ENCODE measurements around the gene CEP128. TPM values are rescaled to one million over a fixed set of nuclear protein-coding genes. Genes with fewer than 3 reads are reported as not detected.

Gene CEP128
- polyA plus RNA-seq, 6 donors from 2014 or later: 1.5 to 5.1 (median 2.7) TPM

- Mint-ChIP-seq H3K36me3 (no peaks in the 10 kb centered on the region), H3K27me3 (peaks cover 0 to 39% (median 21%) of the 10 kb centered on the region in 3 donors), H3K27ac (no peak overlapping the region), H3K9me3 (no peaks in the 10 kb centered on the region), H3K4me3 (no peak overlapping the region), H3K4me1 (peaks cover 20 to 23% (median 20%) of the 10 kb centered on the region in 3 donors)
- ATAC-seq (ENCODE audit: low read depth in 2 of 2) (no peak), DNase-seq (no peak)
Measured at GRCh38 chr14:80944861-80945617, 3.5 kb upstream of the CEP128 start.

- DNase-seq: no peak
- Mint-ChIP-seq H3K36me3 (no peaks in the 10 kb centered on the region), H3K27ac (peak overlapping the region in 4 of 6 donors; percentile 2 to 91 (median 58)), H3K9me3 (no peaks in the 10 kb centered on the region), H3K4me3 (peak overlapping the region; percentile 80 to 94 (median 92)), H3K27me3 (peaks cover 0 to 21% (median 5%) of the 10 kb centered on the region in 3 donors), H3K4me1 (peaks cover 20 to 23% (median 20%) of the 10 kb centered on the region in 3 donors)
- ATAC-seq (ENCODE audit: low read depth in 2 of 2): peak; percentile 19 to 29
Measured at GRCh38 chr14:80942191-80942600, 658 bp upstream of the CEP128 start.

GRCh38 chr14:80940146-80940545 lies 1.4 kb downstream of the CEP128 start:
- no peak for DNase-seq
- H3K9me3 Mint-ChIP-seq: no peaks in the 10 kb centered on the region
- H3K4me1 Mint-ChIP-seq: peaks cover 20 to 23% (median 20%) of the 10 kb centered on the region in 3 donors
- H3K4me3 Mint-ChIP-seq: peak overlapping the region in 2 of 8 donors; percentile 72 to 94
- no peak for ATAC-seq (ENCODE audit: low read depth in 2 of 2)
- no peaks in the 10 kb centered on the region for H3K36me3 Mint-ChIP-seq
- no peak overlapping the region for H3K27ac Mint-ChIP-seq
- peaks cover 0 to 8% (median 0%) of the 10 kb centered on the region in 3 donors for H3K27me3 Mint-ChIP-seq

GRCh38 chr14:80933686-80934085 lies 7.9 kb downstream of the CEP128 start:
- DNase-seq: no peak
- no peak overlapping the region for H3K27ac Mint-ChIP-seq
- H3K9me3 Mint-ChIP-seq: peaks cover 0 to 10% (median 3%) of the 10 kb centered on the region in 7 donors
- H3K4me1 Mint-ChIP-seq: peaks cover 20 to 25% (median 23%) of the 10 kb centered on the region in 3 donors
- H3K27me3 Mint-ChIP-seq: peaks cover 7 to 8% (median 8%) of the 10 kb centered on the region in 3 donors
- H3K4me3 Mint-ChIP-seq: no peak overlapping the region
- no peak for ATAC-seq (ENCODE audit: low read depth in 2 of 2)
- H3K36me3 Mint-ChIP-seq: peaks cover under 1 to 3% of the 10 kb centered on the region in 2 donors

GRCh38 chr14:80933282-80933681 lies 8.3 kb downstream of the CEP128 start:
- Mint-ChIP-seq H3K9me3 (peaks cover 1 to 14% (median 7%) of the 10 kb centered on the region in 7 donors), H3K27ac (peak overlapping the region in 3 of 6 donors; percentile 16 to 49 (median 47)), H3K4me3 (no peak overlapping the region), H3K36me3 (peaks cover 5 to 7% of the 10 kb centered on the region in 2 donors), H3K27me3 (peaks cover 7 to 12% (median 8%) of the 10 kb centered on the region in 3 donors), H3K4me1 (peaks cover 20 to 25% (median 23%) of the 10 kb centered on the region in 3 donors)
- no peak for ATAC-seq (ENCODE audit: low read depth in 2 of 2)
- DNase-seq: no peak

GRCh38 chr14:80930836-80931389 lies 10.6 kb downstream of the CEP128 start:
- H3K36me3 Mint-ChIP-seq: peaks cover 13% of the 10 kb centered on the region in 2 donors
- peaks cover 7 to 18% (median 8%) of the 10 kb centered on the region in 3 donors for H3K27me3 Mint-ChIP-seq
- peak; percentile 90 to 92 for ATAC-seq (ENCODE audit: low read depth in 2 of 2)
- peaks cover 20 to 25% (median 23%) of the 10 kb centered on the region in 3 donors for H3K4me1 Mint-ChIP-seq
- H3K9me3 Mint-ChIP-seq: peaks cover 3 to 21% (median 14%) of the 10 kb centered on the region in 7 donors
- peak overlapping the region in 4 of 6 donors; percentile 5 to 39 (median 24) for H3K27ac Mint-ChIP-seq
- peak overlapping the region in 4 of 8 donors; percentile 21 to 67 (median 42) for H3K4me3 Mint-ChIP-seq
- DNase-seq: peak; percentile 64

- peak overlapping the region in 1 of 8 donors; percentile 38 for H3K4me3 Mint-ChIP-seq
- peaks cover 13 to 18% of the 10 kb centered on the region in 2 donors for H3K36me3 Mint-ChIP-seq
Measured at GRCh38 chr14:80930095-80930494, 11.4 kb downstream of the CEP128 start.

GRCh38 chr14:80927083-80927989 lies 14.2 kb downstream of the CEP128 start:
- Mint-ChIP-seq H3K27ac (no peak overlapping the region), H3K4me3 (peak overlapping the region in 1 of 8 donors; percentile 15), H3K27me3 (peaks cover 0 to 10% (median 3%) of the 10 kb centered on the region in 3 donors), H3K36me3 (peaks cover 25 to 33% of the 10 kb centered on the region in 2 donors), H3K9me3 (peaks cover 7 to 34% (median 23%) of the 10 kb centered on the region in 7 donors), H3K4me1 (peaks cover 12 to 21% (median 16%) of the 10 kb centered on the region in 3 donors)
- ATAC-seq (ENCODE audit: low read depth in 2 of 2) (no peak), DNase-seq (no peak)

More at GRCh38 chr14:80930095-80930494, 11.4 kb downstream of the CEP128 start:
- DNase-seq (no peak), ATAC-seq (ENCODE audit: low read depth in 2 of 2) (no peak)
- peaks cover 4 to 27% (median 16%) of the 10 kb centered on the region in 7 donors for H3K9me3 Mint-ChIP-seq
- H3K4me1 Mint-ChIP-seq: peaks cover 20 to 25% (median 23%) of the 10 kb centered on the region in 3 donors
- H3K27me3 Mint-ChIP-seq: peaks cover 7 to 18% (median 8%) of the 10 kb centered on the region in 3 donors
- H3K27ac Mint-ChIP-seq: peak overlapping the region in 3 of 6 donors; percentile 53 to 89 (median 68)

- peak overlapping the region in 1 of 6 donors; percentile 49 for H3K27ac Mint-ChIP-seq
- peaks cover 0 to 10% (median 3%) of the 10 kb centered on the region in 3 donors for H3K27me3 Mint-ChIP-seq
- peaks cover 7 to 34% (median 23%) of the 10 kb centered on the region in 7 donors for H3K9me3 Mint-ChIP-seq
- peaks cover 11 to 16% (median 15%) of the 10 kb centered on the region in 3 donors for H3K4me1 Mint-ChIP-seq
- DNase-seq: no peak
- H3K36me3 Mint-ChIP-seq: peaks cover 25 to 33% of the 10 kb centered on the region in 2 donors
- no peak for ATAC-seq (ENCODE audit: low read depth in 2 of 2)
- H3K4me3 Mint-ChIP-seq: no peak overlapping the region
Measured at GRCh38 chr14:80926397-80927082, 15.0 kb downstream of the CEP128 start.

GRCh38 chr14:80924365-80925103 lies 17.0 kb downstream of the CEP128 start:
- H3K4me1 Mint-ChIP-seq: no peaks in the 10 kb centered on the region
- peaks cover 25 to 33% of the 10 kb centered on the region in 2 donors for H3K36me3 Mint-ChIP-seq
- no peak for ATAC-seq (ENCODE audit: low read depth in 2 of 2)
- no peak for DNase-seq
- H3K27ac Mint-ChIP-seq: no peak overlapping the region
- peaks cover 7 to 33% (median 23%) of the 10 kb centered on the region in 7 donors for H3K9me3 Mint-ChIP-seq
- H3K27me3 Mint-ChIP-seq: peaks cover 0 to 10% (median 3%) of the 10 kb centered on the region in 3 donors
- no peak overlapping the region for H3K4me3 Mint-ChIP-seq

- H3K4me3 Mint-ChIP-seq: no peak overlapping the region
- peaks cover 19 to 30% of the 10 kb centered on the region in 2 donors for H3K36me3 Mint-ChIP-seq
- no peaks in the 10 kb centered on the region for H3K4me1 Mint-ChIP-seq
- DNase-seq: no peak
- peaks cover 6 to 21% (median 16%) of the 10 kb centered on the region in 7 donors for H3K9me3 Mint-ChIP-seq
- no peak for ATAC-seq (ENCODE audit: low read depth in 2 of 2)
- peaks cover 0 to 7% (median 3%) of the 10 kb centered on the region in 3 donors for H3K27me3 Mint-ChIP-seq
- H3K27ac Mint-ChIP-seq: peak overlapping the region in 1 of 6 donors; percentile 3
Measured at GRCh38 chr14:80923368-80923767, 18.2 kb downstream of the CEP128 start.

GRCh38 chr14:80919622-80920021 lies 21.9 kb downstream of the CEP128 start:
- peaks cover 10 to 25% of the 10 kb centered on the region in 2 donors for H3K36me3 Mint-ChIP-seq
- H3K27me3 Mint-ChIP-seq: no peaks in the 10 kb centered on the region
- H3K4me1 Mint-ChIP-seq: no peaks in the 10 kb centered on the region
- ATAC-seq (ENCODE audit: low read depth in 2 of 2): no peak
- DNase-seq: no peak
- peaks cover 0 to 5% (median 2%) of the 10 kb centered on the region in 7 donors for H3K9me3 Mint-ChIP-seq
- no peak overlapping the region for H3K4me3 Mint-ChIP-seq
- no peak overlapping the region for H3K27ac Mint-ChIP-seq
